22Rv1 (cell line): ENCODE measurements around the gene SNAI1.

Experiments
- ZFX ChIP-seq: fragments of 450-650 bp; IDR thresholded peaks from 2 replicates; pipeline ENCODE4 v1.6.1; 2017; ENCODE audit warnings: antibody characterized with exemption, borderline replicate concordance
- TF ChIP-seq, protein P1 (sequence below): fragments of 450-650 bp; IDR thresholded peaks from 2 replicates; pipeline ENCODE4 v1.5.1; 2017; ENCODE audit warnings: mild to moderate bottlenecking

DNA sequence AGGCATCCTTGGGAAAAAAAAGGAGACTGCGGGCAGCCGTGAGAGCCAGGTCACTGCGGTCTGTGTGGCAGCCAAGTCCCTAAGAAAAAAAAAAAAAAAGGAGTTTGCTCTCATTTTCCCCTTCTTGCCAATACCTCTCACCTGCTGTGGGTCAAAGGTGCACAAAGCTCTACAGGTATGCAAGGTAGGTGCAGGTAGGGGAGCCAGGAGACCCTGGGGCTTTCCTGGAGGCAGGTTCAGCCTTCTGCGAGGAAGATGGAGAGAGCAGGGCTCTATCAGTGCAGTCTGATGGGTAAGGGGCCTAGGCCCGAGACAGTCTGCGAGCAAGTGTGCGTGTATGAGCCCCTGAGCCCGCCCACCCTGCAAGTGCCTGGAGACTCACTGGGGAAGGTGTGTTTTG lies 12.3 kb upstream of the SNAI1 start:
- TF ChIP-seq, protein P1, sequence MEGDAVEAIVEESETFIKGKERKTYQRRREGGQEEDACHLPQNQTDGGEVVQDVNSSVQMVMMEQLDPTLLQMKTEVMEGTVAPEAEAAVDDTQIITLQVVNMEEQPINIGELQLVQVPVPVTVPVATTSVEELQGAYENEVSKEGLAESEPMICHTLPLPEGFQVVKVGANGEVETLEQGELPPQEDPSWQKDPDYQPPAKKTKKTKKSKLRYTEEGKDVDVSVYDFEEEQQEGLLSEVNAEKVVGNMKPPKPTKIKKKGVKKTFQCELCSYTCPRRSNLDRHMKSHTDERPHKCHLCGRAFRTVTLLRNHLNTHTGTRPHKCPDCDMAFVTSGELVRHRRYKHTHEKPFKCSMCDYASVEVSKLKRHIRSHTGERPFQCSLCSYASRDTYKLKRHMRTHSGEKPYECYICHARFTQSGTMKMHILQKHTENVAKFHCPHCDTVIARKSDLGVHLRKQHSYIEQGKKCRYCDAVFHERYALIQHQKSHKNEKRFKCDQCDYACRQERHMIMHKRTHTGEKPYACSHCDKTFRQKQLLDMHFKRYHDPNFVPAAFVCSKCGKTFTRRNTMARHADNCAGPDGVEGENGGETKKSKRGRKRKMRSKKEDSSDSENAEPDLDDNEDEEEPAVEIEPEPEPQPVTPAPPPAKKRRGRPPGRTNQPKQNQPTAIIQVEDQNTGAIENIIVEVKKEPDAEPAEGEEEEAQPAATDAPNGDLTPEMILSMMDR, result no peak
- no peak for TF ChIP-seq ZFX
